Fibroblast of villous mesenchyme (primary cell): ENCODE results near the gene PLCB2. TPM values are rescaled to one million over a fixed set of nuclear protein-coding genes. Genes with fewer than 3 reads are reported as not detected.
A peak's percentile ranks its signal among the peaks of the same experiment; 100 is the strongest.

ENCODE experiments used
- DNase-seq: peaks from one replicate; pipeline ENCODE4 v3.0.0-alpha.2; 2010; ENCODE audit warnings: low read depth
- H3K4me3 ChIP-seq: 2 replicates; pipeline ENCODE4 v1.5.1; 2011; ENCODE audit warnings: low read depth, mild to moderate bottlenecking, low read length
- CTCF ChIP-seq: IDR thresholded peaks from 2 replicates; pipeline ENCODE4 v1.5.1; 2012; ENCODE audit warnings: low read depth, mild to moderate bottlenecking, low read length; ENCODE audit not compliant: insufficient read depth
- total RNA-seq: library from RNA; depleted of rRNA; stranded (reverse); fragments of >200 nt; gene quantifications from 2 replicates; pipeline ENCODE4 v1.2.3, GENCODE V29; 2012

Gene PLCB2
- total RNA-seq, 1 donor = 0.43 TPM

- TF ChIP-seq CTCF = peak; percentile 37
- DNase-seq = peak; percentile 20
- H3K4me3 ChIP-seq = peak overlapping the region; percentile 48
Measured at GRCh38 chr15:40282147-40282868, 25.4 kb downstream of the PLCB2 start.

GRCh38 chr15:40281801-40282146 is 26.0 kb downstream of the PLCB2 start:
- TF ChIP-seq CTCF = no peak
- peak overlapping the region; percentile 48 for H3K4me3 ChIP-seq
- DNase-seq = no peak

- no peak for TF ChIP-seq CTCF
- DNase-seq = no peak
- no peak overlapping the region for H3K4me3 ChIP-seq
Measured at GRCh38 chr15:40281057-40281800, 26.5 kb downstream of the PLCB2 start.

GRCh38 chr15:40280260-40281056 is 27.3 kb downstream of the PLCB2 start:
- no peak for DNase-seq
- H3K4me3 ChIP-seq = no peak overlapping the region
- TF ChIP-seq CTCF = no peak

GRCh38 chr15:40279437-40280141 is 28.1 kb downstream of the PLCB2 start:
- DNase-seq = peak; percentile 53
- H3K4me3 ChIP-seq = no peak overlapping the region
- TF ChIP-seq CTCF = peak; percentile 96

GRCh38 chr15:40278026-40278425 is 29.7 kb downstream of the PLCB2 start:
- TF ChIP-seq CTCF = no peak
- H3K4me3 ChIP-seq = no peak overlapping the region
- DNase-seq = no peak
